HG03103 (cell line): ENCODE measurements around the gene FGGY.
"Not testable (repeated sequence)": the region's sequence is repeated elsewhere in the genome, so short reads cannot be mapped to it uniquely, and the experiment has no call there.

Experiments used
- ATAC-seq: cut with Tn5 transposase; IDR thresholded peaks from one replicate; pipeline ENCODE4 v1.9.1; 2021; ENCODE audit warnings: low read depth; ENCODE audit not compliant: unreplicated experiment

The FGGY gene

DNA sequence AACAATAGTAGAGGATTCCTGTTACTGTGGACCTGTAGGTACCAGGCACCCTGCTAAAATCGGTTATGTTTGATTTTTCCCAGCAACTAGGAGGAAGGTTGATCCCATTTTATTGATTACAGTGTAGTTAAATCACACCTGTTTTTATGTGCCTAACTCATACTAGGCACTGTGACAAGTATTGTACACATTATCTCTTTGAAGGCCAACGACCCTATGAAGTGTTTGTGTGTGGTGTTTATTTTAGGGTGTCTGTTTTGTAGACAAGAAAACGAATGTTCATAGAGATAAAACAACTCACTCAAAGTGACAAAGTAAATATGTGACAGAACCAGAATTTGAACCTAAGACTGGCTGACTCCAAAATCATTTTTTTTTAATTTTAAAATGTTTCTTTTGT is 49.5 kb downstream of the FGGY start:
- ATAC-seq: no peak

DNA sequence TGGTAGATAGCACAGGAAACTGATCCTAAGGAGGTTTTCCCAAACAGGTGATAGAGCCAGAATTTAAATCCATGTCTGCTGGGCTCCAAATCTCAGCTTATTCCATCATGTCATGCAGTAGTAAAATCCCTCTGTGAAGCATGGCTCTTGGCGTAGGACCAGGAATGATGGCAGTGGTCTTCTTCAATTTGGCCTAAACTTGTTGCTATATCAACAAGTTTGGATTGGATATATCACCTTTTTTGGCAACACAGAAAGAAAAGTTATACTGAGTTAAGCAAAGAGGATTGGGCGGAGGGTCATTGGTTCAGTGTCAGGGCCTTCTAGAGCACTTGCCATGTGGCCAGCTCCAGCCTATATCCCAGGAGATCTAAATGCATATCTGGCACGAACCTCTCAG is 52.2 kb downstream of the FGGY start:
- no peak for ATAC-seq

DNA sequence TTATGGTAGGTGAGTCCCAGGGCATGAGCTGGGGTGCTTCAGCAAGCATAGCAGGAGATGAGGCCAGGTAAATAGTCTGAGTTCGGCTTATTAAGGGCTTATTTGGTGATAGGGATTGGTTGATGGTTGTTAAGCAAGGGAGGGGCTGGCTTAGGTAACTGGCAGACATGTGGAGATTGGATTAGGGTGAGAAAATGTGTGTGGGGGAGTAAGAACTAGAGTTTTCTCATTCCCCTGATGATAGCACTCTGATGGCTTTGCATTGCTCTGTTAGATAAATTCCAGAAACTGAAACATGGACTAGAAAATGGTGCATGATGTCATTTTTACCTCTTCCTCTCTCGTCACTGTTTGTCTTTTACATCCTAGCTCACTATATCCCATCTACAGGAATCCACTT is 53.6 kb downstream of the FGGY start:
- ATAC-seq: no peak

DNA sequence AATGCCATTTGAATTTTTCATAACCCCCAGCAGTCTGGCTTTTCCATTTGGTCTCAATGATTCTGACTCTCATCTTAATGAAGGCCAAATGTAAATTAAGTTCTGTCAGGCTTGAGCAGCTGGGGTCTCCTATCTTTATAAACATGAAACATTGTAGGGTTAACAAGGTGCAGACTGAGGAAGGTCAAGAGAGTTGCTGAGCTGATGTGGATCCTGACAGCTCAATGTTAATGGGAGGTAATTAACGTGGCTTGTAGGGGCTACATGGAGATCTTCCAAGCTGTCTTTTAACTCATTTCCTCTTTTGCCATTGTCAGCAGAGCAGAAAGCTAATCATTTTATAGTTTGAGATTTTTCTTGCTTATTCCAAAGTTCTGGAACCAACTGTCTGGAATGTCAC is 55.2 kb downstream of the FGGY start:
- ATAC-seq: no peak

DNA sequence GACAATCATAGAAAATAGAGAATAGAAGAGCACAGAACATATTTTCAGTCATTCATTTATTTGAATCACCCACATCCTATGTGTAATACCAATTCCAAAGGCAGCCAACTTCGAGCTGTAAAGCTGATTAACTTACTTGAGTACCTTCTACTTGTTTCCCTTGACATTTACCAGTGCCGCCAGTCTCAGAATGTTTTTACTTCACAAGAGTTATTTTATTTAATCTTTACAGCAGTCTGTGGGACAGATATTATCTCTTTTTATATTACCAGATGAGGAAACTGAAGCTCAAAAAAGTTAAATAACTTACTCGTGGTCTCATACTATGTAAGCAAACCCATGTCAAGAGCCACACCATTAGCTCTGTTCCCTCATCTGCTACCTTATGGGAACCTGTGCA is 56.6 kb downstream of the FGGY start:
- ATAC-seq: no peak

DNA sequence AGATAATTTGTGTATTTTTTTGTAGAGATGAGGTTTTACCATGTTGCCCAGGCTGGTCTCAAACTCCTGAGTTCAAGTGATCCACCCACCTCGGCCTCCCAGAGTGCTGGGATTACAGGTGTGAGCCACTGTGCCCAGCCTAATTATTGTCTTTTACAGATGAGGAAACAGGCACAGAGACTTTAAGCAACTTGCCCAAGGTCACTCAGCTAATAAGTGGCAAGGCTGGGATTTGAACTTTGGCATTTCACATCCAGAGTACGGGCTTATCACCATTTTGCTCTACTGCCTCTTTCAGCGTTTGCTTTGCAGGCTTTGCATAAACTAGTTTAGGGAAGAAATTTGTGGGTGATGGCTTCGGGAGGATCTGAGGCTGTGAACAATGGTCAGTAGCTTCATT is 57.3 kb downstream of the FGGY start:
- ATAC-seq: not testable (repeated sequence)

DNA sequence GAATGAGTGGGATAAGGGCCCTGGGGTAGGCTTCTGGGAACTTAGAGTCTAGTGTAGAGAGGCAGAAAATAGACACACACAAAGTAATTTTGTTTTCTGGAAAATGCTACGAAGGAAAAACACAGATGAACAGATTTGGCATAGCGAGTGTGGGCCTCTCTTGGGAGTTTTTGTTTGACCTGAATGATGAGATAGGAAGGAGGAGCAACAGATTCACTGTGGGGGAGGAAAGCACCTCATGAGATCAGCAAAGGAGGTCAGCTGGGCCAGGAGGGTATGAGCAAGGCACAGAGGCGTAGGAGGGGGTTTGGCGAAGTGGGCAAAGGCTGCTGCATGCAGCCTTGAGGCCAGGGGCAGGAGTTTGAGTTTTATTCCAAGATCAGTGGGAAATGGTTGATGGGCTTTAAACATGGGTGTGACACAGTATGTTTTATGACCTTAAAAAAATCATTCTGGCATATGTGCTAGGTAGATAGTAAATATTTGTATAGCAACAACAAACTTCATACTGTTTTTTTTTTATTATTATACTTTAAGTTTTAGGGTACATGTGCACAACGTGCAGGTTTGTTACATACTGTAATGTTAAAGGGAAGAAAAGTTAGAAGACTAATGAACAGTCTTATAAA is 57.9 kb downstream of the FGGY start:
- ATAC-seq: peak; percentile 50

DNA sequence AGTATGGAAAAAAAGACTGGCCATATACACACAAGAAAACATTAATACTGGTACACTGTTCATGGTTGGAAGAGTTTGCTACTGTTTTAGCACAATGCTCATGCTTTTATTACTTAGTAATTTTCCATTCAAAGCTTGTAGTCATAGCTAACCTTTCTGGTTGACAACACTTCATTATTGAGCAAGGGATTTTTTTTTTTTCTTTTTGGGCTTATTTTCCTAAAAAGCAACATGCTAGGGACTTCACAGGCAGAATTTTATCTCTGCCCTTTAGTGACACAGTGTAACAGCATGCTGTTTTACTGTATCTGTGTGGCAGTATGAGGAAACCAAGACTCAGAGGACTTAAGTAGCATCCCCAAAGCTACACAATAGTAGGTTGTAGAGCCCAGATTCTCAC is 58.5 kb downstream of the FGGY start:
- peak; percentile 49 for ATAC-seq

DNA sequence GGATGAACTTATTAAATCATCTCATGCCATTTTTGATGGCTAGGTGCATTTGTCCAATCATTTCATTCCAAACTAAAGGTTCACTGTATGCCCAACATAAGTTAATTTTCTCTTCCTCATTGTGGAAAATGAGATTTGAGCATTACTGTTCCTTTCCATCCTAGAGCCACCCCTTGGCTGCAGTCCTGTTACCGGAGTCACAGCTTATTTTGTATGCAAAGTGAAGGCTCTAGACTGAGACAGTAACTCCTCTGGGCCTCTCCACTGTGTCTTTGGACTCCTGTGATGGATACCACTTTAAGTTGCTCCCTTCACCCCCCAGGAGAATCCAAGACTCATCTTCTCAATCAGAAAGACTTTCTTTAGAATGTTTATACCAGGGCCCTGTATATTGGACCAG is 59.7 kb downstream of the FGGY start:
- no peak for ATAC-seq

DNA sequence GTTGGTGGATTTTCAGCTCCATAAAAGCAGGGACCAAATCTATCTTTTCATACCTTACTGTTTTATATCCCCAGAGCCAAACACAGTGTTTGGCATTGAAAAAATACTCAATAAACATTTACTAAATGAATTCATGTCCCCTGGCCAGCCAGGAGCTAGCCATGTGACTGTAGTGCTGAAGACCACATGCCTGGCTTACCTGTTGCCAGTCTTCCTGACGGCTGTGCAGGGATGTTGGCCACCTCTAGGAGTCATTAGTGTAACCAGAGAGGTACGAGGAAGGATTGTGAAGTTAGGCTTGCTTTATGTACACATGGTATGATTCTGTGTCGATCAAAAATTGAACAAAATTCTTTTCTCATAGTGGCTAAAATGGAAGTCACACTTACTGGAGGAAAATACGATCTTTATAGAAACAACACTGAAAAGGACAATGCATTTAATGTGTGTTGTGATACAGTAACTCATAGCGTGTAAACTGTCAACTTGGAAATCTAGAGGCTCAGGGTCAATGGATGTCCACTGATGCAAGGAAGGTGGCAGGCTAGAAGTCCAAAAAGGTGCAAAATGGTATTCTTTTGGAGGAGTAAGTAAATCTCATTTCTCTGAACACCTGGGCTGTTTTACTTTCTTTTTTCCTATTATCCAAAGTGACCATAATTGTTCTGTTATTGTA is 60.9 kb downstream of the FGGY start:
- ATAC-seq: no peak

DNA sequence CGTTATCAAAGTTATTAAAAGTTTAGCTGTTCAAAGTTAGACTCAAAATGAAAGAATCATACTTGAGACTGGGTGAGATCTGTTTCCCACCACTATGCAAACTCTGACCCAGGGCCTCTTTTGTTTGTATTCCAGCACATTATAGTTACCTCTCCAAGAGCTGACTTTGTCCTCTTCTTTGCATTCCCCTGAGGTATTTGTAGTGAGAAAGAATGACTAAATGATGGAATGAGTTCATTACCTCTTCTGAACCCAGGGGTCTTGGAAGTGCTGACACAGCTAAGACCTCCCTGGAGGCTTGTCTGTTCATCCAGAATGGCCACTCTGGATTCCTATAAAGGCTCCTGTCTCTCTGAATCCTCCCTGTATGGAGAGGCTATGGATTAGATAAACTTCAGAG is 62.4 kb downstream of the FGGY start:
- no peak for ATAC-seq

DNA sequence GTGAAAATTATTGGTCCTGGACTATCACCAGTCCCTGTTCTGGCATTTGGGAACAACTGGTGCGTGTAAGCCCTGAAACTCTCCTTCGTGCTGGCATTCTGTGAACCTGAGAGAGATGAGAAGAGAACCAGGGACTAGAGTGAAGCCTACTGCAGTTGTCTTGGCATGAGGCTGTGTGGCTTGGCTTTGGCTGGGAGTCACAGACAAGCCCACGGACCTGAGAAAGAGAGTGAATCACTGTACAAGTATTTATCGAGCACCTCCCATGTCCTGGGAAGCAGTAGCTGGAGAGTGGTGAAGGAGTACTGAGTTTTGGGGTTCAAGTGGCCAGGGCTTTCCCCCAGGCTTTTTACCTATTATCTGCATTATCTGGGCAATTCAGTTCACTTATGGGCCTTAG is 63.3 kb downstream of the FGGY start:
- no peak for ATAC-seq

DNA sequence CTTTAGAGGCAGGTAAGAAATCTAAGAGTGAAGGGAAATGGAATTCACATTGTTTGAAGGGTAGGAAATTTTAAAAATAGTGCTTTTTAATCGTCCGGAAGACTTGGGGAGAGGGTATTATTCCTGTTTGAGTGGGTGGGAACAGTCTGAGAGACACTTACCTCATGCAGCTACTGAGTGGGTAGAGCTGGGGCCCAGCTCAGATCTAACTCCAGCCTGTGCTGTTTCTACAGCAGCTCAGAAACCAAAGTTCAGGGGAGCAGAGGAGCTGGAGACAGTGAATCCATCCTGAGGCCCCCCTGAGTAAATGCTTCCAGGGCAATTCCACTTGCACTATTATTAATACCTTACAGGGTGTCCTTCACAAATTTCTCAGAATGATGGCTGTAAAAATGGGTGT is 63.8 kb downstream of the FGGY start:
- ATAC-seq: no peak

DNA sequence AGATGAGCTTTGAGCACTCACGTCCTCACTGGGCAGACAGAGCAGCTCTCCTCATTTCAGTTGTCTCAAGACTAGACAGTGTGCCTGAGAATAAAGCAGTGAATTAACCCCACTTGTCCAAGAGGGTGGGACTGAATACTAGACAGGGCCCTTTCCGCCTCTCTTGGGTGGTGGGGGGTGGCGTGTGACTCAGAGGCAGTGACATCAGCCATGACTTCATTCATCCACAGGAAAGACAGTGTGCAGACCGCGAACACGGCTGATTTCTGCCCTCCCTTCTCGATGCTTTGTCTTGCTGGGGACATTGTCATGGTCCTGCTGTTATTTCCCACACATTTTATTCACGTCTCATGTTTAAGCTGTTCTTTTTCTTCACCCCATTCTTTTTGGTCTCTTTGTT is 64.9 kb downstream of the FGGY start:
- ATAC-seq: no peak

DNA sequence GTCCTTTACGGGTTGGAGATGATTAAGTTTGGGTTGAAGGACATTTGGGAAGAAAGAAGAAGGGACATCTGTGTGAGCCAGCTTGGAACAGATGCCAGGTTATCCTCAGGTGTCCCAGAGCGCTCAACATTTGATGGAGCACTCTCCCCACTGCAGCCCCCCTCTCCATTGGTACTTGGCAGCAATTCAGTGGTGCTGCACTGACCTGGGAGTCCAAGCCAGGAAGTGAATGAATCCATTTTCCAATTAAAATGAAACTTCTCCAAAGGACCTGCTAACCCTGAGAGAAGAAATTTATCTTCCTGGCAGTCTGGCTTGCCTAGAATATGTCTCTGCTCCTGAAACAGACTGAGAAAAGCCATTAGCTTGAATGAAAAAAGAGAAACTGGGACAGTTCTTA is 67.1 kb downstream of the FGGY start:
- no peak for ATAC-seq

DNA sequence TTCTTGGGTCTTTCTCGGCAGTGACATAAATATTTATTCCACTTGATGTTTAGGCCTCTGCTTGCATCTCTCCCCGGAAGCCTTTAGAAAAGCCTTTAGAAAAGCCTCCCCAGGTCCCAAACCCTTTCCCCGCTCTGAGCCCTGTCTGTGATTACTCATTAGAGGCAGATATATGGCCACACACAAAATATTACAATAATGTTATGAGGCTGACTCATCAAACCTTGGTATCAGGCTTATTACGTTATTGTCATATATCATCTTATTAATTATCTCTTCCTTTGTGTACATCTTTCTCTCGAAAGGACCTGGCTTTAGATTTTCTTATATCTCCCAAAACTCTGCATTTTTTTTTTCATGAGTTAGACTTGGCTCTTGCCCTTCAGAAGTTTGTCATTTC is 69.5 kb downstream of the FGGY start:
- ATAC-seq: no peak

DNA sequence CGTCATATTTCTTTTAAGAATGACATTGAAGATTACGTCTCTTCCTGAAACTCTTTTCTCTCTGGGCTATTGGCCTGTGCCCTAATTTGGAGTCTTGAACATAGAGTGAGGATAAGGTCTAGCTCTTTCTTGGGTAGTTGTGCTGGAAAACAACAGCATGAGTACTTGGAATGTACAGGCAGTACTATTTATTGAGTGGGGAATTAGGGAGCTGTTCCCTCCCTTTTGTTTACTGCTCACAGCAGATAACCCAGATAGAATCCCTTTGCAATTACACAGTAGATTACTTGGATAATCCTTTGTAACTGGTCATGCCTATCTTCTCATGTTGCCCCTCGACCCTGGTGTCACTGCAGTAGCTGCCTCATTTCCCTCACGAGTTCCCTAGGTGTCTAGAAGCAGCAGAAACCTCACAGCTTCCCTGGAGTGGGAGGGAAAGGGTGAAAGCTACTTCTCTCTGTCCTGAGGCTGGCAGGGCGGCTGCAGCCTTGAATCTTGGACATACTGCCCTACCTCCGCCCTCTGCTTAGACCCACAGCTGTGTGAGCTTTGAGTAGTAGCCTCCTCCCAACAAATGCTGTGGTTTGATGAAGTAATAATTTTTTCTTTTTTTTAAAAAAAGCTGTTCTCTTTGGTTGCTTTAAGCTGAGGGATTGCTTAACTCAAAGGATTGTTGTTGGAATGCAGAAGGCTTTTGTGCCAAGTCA is 70.6 kb downstream of the FGGY start:
- ATAC-seq: no peak

DNA sequence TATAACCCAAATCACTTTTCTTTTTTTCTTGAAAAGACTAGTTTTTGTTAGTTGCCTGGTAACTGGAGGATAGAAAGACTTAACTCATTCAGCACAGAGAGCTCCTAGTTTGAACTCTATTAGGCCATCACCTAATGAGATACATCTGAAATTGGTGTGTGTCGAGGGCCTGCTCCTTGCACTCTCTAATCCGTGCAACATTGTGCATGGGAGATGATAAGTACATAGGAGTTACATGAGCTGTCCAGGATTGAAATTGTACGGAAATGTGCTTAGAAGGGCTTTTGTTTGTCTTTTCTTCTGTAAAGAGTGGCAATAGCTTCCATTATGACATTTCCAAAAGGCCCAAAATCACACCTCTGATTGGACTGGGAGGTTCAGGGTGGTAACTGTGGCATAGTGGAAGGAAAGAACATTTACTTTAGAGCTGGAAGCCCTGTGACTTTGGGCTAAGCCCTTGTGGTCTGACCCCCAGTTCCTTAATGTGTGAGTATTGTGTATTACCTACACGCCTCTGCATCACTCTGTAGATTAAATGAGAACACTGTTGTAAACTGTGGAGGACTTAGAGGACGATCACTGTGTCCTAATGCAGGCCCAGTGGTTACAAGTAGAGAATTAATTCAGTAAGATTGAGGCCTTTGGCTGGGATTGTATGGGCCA is 71.2 kb downstream of the FGGY start:
- ATAC-seq: no peak

DNA sequence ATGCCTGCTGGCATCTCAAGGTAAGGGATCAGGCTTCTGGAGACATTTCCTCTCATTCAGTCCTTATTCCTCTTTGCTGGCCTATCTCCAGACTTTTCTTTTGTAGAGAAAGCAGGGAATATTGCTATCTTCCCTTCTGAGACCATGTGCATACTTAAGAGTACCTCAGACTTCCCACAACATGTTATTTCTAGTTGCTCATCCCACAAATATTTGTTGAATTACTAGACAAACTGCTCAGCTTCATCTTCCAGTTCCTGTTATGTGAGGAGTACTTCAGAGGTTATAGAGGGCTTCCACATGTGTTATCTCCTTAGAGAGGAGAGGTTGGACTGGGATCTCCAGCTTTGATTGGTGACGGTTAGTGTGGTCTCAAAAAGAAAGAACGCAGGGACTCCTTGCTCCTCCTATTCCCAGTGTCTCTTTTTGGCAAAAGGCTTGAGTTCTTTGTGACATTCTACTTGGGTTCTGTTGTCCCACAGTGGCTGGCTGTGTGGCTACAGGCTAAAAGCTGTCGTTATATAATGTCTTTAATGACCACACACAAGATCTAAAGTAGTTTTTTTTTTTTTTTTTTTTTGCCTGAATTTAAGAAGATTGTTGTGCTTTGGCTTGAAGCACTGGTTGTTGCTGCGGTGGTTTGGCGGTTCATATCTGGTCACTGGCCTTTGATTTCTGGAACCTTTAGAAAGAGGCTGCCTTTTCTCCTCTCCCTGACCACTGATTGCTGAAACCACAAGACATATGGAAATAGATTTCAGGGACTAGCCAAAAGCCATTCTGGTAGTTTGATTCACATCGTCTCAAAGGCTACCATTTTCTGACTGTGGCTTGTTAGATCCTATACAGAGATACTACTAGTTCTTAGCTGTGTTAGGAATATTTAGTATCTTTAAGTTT is 78.7 kb downstream of the FGGY start:
- no peak for ATAC-seq

DNA sequence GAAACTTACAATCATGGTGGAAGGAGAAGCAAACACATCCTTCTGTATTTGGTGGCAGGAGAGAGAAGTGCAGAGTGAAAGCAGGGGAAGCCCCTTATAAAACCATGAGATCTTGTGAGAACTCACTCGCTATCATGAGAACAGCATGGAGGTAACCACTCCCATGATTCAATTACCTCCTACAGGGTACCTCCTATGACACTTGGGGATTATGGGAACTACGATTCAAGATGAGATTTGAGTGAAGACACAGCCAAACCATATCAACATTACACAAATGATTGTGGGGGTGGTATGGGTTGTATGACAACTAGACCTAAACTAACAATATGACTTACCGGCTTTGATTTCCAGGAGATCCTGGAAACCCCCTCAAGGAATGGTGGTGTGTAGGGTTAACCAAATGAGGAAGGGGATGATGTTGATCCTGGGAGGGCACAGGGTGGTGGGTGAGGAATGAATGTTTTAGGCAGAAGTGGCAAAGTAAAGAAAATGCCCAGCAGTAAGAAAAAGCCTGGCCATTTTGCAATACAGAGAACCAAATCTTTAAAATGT is 80.5 kb downstream of the FGGY start:
- ATAC-seq: no peak
